ENCODE results near the gene MAP2K5.

MAP2K5 gene

GRCh38 chr15:67823314-67824196, 281.1 kb downstream of the MAP2K5 start:
- Histone ChIP-seq H3K9me2 (ENCODE audit: low read depth, low read length) (no peaks in the 10 kb centered on the region), H3K4me1 (ENCODE audit: insufficient read depth, low read length, severe bottlenecking) (peaks cover 22% of the 10 kb centered on the region), H3K36me3 (ENCODE audit: insufficient read depth, low read length) (peaks cover 28% of the 10 kb centered on the region), H2AFZ (ENCODE audit: low read length) (no peak overlapping the region), H3K27me3 (ENCODE audit: insufficient read depth, low read length) (no peaks in the 10 kb centered on the region), H3K9ac (ENCODE audit: low read length) (peak overlapping the region; percentile 80), H3K9me3 (ENCODE audit: low read length) (no peaks in the 10 kb centered on the region), H3K27ac (ENCODE audit: low read depth, low read length, poor library complexity, severe bottlenecking) (peak overlapping the region; percentile 72), H3K4me2 (ENCODE audit: low read length) (peak overlapping the region; percentile 88), H3K4me3 (ENCODE audit: low read depth, low read length, poor library complexity, severe bottlenecking) (peak overlapping the region; percentile 79), H4K20me1 (ENCODE audit: insufficient read depth, low read length) (no peaks in the 10 kb centered on the region), H3K79me2 (ENCODE audit: insufficient read depth, low read length) (0 out of 2 replicates have a peak, but pooled peaks cover 3% of the 10 kb centered on the region), H3F3A (ENCODE audit: insufficient read depth, low read length) (no peaks in the 10 kb centered on the region)
- no peak for TF ChIP-seq EZH2 (IDR thresholded peaks at IDR 0.05; ENCODE audit: borderline replicate concordance, low read length)
- TF ChIP-seq, protein P1, sequence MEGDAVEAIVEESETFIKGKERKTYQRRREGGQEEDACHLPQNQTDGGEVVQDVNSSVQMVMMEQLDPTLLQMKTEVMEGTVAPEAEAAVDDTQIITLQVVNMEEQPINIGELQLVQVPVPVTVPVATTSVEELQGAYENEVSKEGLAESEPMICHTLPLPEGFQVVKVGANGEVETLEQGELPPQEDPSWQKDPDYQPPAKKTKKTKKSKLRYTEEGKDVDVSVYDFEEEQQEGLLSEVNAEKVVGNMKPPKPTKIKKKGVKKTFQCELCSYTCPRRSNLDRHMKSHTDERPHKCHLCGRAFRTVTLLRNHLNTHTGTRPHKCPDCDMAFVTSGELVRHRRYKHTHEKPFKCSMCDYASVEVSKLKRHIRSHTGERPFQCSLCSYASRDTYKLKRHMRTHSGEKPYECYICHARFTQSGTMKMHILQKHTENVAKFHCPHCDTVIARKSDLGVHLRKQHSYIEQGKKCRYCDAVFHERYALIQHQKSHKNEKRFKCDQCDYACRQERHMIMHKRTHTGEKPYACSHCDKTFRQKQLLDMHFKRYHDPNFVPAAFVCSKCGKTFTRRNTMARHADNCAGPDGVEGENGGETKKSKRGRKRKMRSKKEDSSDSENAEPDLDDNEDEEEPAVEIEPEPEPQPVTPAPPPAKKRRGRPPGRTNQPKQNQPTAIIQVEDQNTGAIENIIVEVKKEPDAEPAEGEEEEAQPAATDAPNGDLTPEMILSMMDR (IDR thresholded peaks at IDR 0.05; ENCODE audit: low read length): peak; percentile 24; the same call in 1 of the 2 replicates

GRCh38 chr15:67824197-67824968, 281.9 kb downstream of the MAP2K5 start:
- H3K9ac ChIP-seq (ENCODE audit: low read length): peak overlapping the region; percentile 80
- peaks cover 36% of the 10 kb centered on the region for H3K36me3 ChIP-seq (ENCODE audit: insufficient read depth, low read length)
- 0 out of 2 replicates have a peak, but pooled peaks cover 3% of the 10 kb centered on the region for H3K79me2 ChIP-seq (ENCODE audit: insufficient read depth, low read length)
- H3K27ac ChIP-seq (ENCODE audit: low read depth, low read length, poor library complexity, severe bottlenecking): peak overlapping the region; percentile 72
- H4K20me1 ChIP-seq (ENCODE audit: insufficient read depth, low read length): no peaks in the 10 kb centered on the region
- peak overlapping the region; percentile 79 for H3K4me3 ChIP-seq (ENCODE audit: low read depth, low read length, poor library complexity, severe bottlenecking)
- H3K4me1 ChIP-seq (ENCODE audit: insufficient read depth, low read length, severe bottlenecking): peaks cover 22% of the 10 kb centered on the region
- H3K27me3 ChIP-seq (ENCODE audit: insufficient read depth, low read length): no peaks in the 10 kb centered on the region
- H3K9me2 ChIP-seq (ENCODE audit: low read depth, low read length): no peaks in the 10 kb centered on the region
- no peaks in the 10 kb centered on the region for H3K9me3 ChIP-seq (ENCODE audit: low read length)
- H2AFZ ChIP-seq (ENCODE audit: low read length): no peak overlapping the region
- TF ChIP-seq, protein P1 (IDR thresholded peaks at IDR 0.05; ENCODE audit: low read length): 0 out of 2 replicates have a peak, but pooled peaks have one; percentile 0
- no peak for TF ChIP-seq EZH2 (IDR thresholded peaks at IDR 0.05; ENCODE audit: borderline replicate concordance, low read length)
- peak overlapping the region; percentile 88 for H3K4me2 ChIP-seq (ENCODE audit: low read length)
- H3F3A ChIP-seq (ENCODE audit: insufficient read depth, low read length): no peaks in the 10 kb centered on the region

GRCh38 chr15:67824976-67825880, 282.7 kb downstream of the MAP2K5 start, which contains the start of gene SKOR1:
Gene SKOR1, plus strand, starts transcription at chr15:67825509. Its CDS starts 94 bp downstream, at chr15:67825603.
- peak within 1 kb of the TSS; percentile 80 for H3K9ac ChIP-seq (ENCODE audit: low read length)
- H3K36me3 ChIP-seq (ENCODE audit: insufficient read depth, low read length): peaks cover 44% of the 10 kb centered on the region
- no peaks in the 10 kb centered on the region for H3K9me2 ChIP-seq (ENCODE audit: low read depth, low read length)
- peak within 1 kb of the TSS; percentile 72 for H3K27ac ChIP-seq (ENCODE audit: low read depth, low read length, poor library complexity, severe bottlenecking)
- peak within 1 kb of the TSS; percentile 79 for H3K4me3 ChIP-seq (ENCODE audit: low read depth, low read length, poor library complexity, severe bottlenecking)
- H3K4me1 ChIP-seq (ENCODE audit: insufficient read depth, low read length, severe bottlenecking): peaks cover 22% of the 10 kb centered on the region
- H3F3A ChIP-seq (ENCODE audit: insufficient read depth, low read length): no peaks in the 10 kb centered on the region
- H3K4me2 ChIP-seq (ENCODE audit: low read length): peak within 1 kb of the TSS; percentile 88
- no peaks in the 10 kb centered on the region for H3K27me3 ChIP-seq (ENCODE audit: insufficient read depth, low read length)
- no peak within 1 kb of the TSS for H2AFZ ChIP-seq (ENCODE audit: low read length)
- no peaks in the 10 kb centered on the region for H4K20me1 ChIP-seq (ENCODE audit: insufficient read depth, low read length)
- H3K9me3 ChIP-seq (ENCODE audit: low read length): no peaks in the 10 kb centered on the region
- no peak for TF ChIP-seq EZH2 (IDR thresholded peaks at IDR 0.05; ENCODE audit: borderline replicate concordance, low read length)
- TF ChIP-seq, protein P1 (IDR thresholded peaks at IDR 0.05; ENCODE audit: low read length): no peak
- 0 out of 2 replicates have a peak, but pooled peaks cover 3% of the 10 kb centered on the region for H3K79me2 ChIP-seq (ENCODE audit: insufficient read depth, low read length)

Data from OCI-LY1 (cell line).